HepG2 (cell line): ENCODE measurements around the gene VEGFB. TPM values are rescaled to one million over a fixed set of nuclear protein-coding genes. Genes with fewer than 3 reads are reported as not detected.

ENCODE experiments used
- ATAC-seq: fragments of 200-7000 bp; cut with Tn5 transposase; 3 replicates; pipeline ENCODE4 v1.9.1; 2020; ENCODE audit warnings: mild to moderate bottlenecking, moderate library complexity
- BruUV-seq: library from RNA; stranded (reverse); fragments of 400-500 nt; replicated peaks from 2 replicates; lab custom pipeline; 2021; lab: Mats Ljungman, UMichigan
- CTCF ChIA-PET: fragments of 300-600 bp; formaldehyde crosslinking; extraction: SDS; loops from one replicate; lab custom pipeline; 2021; ENCODE audit warnings: low total read pairs, inconsistent platforms, low intra/inter-chr PET ratio; lab: Yijun Ruan, JAX
- POLR2A ChIA-PET: fragments of 350-600 bp; sonication (Branson Sonifier 250); formaldehyde crosslinking; loops from one replicate; lab custom pipeline; 2020; ENCODE audit warnings: antibody characterized with exemption, inconsistent platforms; lab: Yijun Ruan, JAX
- DNase-seq: peaks from one replicate; pipeline ENCODE4 v3.0.0-alpha.2; 2015; ENCODE audit warnings: low spot score
- FAIRE-seq: peaks from 3 replicates; lab custom pipeline; 2011; peaks lifted over from hg19 to GRCh38; lab: Jason Lieb, UNC
- H2AFZ ChIP-seq: one replicate; pipeline ENCODE4 v1.6.1; 2011; ENCODE audit warnings: low read length, inconsistent platforms
- H3K27ac ChIP-seq: fragments of 300-600 bp; 3 replicates; pipeline ENCODE4 v1.8.0; 2011; ENCODE audit warnings: mixed run types, mild to moderate bottlenecking, mixed read lengths, low read length, inconsistent platforms; ENCODE audit not compliant: insufficient read depth; ENCODE audit errors: extremely low read length
- H3K27me3 ChIP-seq, 2 experiments: fragments of 200-600 bp in 1 of 2; 2 replicates in 1 of 2; 3 replicates in 1 of 2; pipeline versions ENCODE4 v1.6.0 to v1.8.0; 2011; ENCODE audit warnings: low read length in 2 of 2, mild to moderate bottlenecking in 2 of 2, moderate library complexity in 2 of 2, inconsistent platforms in 1 of 2; ENCODE audit not compliant: insufficient read depth in 2 of 2, control insufficient read depth in 1 of 2
- H3K36me3 ChIP-seq, 2 experiments: fragments of 200-600 bp in 1 of 2; replicated peaks in 1 of 2; 2 replicates in 1 of 2; 3 replicates in 1 of 2; pipeline versions ENCODE4 v1.5.1 to v1.8.0; 2011; ENCODE audit warnings: low read length in 2 of 2, inconsistent platforms in 1 of 2; ENCODE audit not compliant: insufficient read depth in 2 of 2, control insufficient read depth in 1 of 2
- H3K4me1 ChIP-seq: 2 replicates; pipeline ENCODE4 v1.5.1; 2012; ENCODE audit warnings: low read length, inconsistent platforms; ENCODE audit not compliant: insufficient read depth
- H3K4me2 ChIP-seq: 2 replicates; pipeline ENCODE4 v1.6.0; 2011; ENCODE audit warnings: low read depth, low read length, inconsistent platforms
- H3K4me3 ChIP-seq, 3 experiments: fragments of 200-600 bp in 1 of 3; sonication (generic), shearing (Covaris generic) in 1 of 3; replicated peaks in 1 of 3; 2 replicates each; pipeline ENCODE4 v1.5.1; 2011 to 2016; ENCODE audit warnings: low read length in 3 of 3, inconsistent platforms in 2 of 3, low read depth in 2 of 3, mild to moderate bottlenecking in 2 of 3, control low read depth in 1 of 3, mixed read lengths in 1 of 3; ENCODE audit not compliant: insufficient read depth in 1 of 3
- H3K79me2 ChIP-seq: one replicate; pipeline ENCODE4 v1.6.1; 2011; ENCODE audit warnings: low read length, inconsistent platforms; ENCODE audit not compliant: insufficient read depth
- H3K9ac ChIP-seq: 2 replicates; pipeline ENCODE4 v1.6.0; 2011; ENCODE audit warnings: mild to moderate bottlenecking, low read depth, low read length, inconsistent platforms; ENCODE audit not compliant: insufficient read depth
- H3K9me3 ChIP-seq: 2 replicates; pipeline ENCODE4 v1.5.1; 2012; ENCODE audit warnings: mild to moderate bottlenecking, low read length
- H4K20me1 ChIP-seq: 2 replicates; pipeline ENCODE4 v1.6.0; 2011; ENCODE audit warnings: inconsistent platforms, mild to moderate bottlenecking, low read length, moderate library complexity; ENCODE audit not compliant: insufficient read depth
- BRCA1 ChIP-seq: sonication (generic); formaldehyde crosslinking; IDR thresholded peaks from 2 replicates; pipeline ENCODE4 v1.4.0; 2020; ENCODE audit warnings: missing genetic modification reagents
- CENPT ChIP-seq: sonication (generic); formaldehyde crosslinking; IDR thresholded peaks from 2 replicates; pipeline ENCODE4 v1.8.0; 2022; ENCODE audit warnings: low read depth, mild to moderate bottlenecking, moderate library complexity, missing genetic modification reagents
- FOSL2 ChIP-seq: sonication (generic); formaldehyde crosslinking; IDR thresholded peaks from 2 replicates; pipeline ENCODE4 v1.4.0; 2020; ENCODE audit warnings: missing genetic modification reagents
- JUN ChIP-seq: sonication (generic); formaldehyde crosslinking; IDR thresholded peaks from 2 replicates; pipeline ENCODE4 v1.4.0; 2020; ENCODE audit warnings: mild to moderate bottlenecking, missing genetic modification reagents
- MEIS1 ChIP-seq: sonication (generic); formaldehyde crosslinking; IDR thresholded peaks from 2 replicates; pipeline ENCODE4 v1.9.0; 2021; ENCODE audit warnings: mild to moderate bottlenecking, missing genetic modification reagents, moderate library complexity, borderline replicate concordance
- PAX8 ChIP-seq: sonication (generic); formaldehyde crosslinking; IDR thresholded peaks from 2 replicates; pipeline ENCODE4 v1.8.0; 2022; ENCODE audit warnings: mild to moderate bottlenecking, missing genetic modification reagents, borderline replicate concordance
- PHB2 ChIP-seq: fragments of 450-650 bp; IDR thresholded peaks from 2 replicates; pipeline ENCODE4 v1.6.1; 2018; ENCODE audit not compliant: partially characterized antibody
- ZNF616 ChIP-seq: sonication (generic); formaldehyde crosslinking; IDR thresholded peaks from 2 replicates; pipeline ENCODE4 v1.5.0; 2020; ENCODE audit warnings: low read depth, mild to moderate bottlenecking, missing genetic modification reagents
- ZNF761 ChIP-seq: sonication (generic); formaldehyde crosslinking; conservative IDR thresholded peaks from 2 replicates; pipeline ENCODE4 v1.4.0; 2020; ENCODE audit warnings: mild to moderate bottlenecking, missing genetic modification reagents
- ZXDC ChIP-seq: sonication (generic); formaldehyde crosslinking; IDR thresholded peaks from 2 replicates; pipeline ENCODE4 v1.5.0; 2020; ENCODE audit warnings: mild to moderate bottlenecking, missing genetic modification reagents
- WGBS: methylation state at CpG from one replicate; pipeline ENCODE4 v1.1.6; 2017; ENCODE audit warnings: low lambda C conversion rate; 5-methylcytosine and 5-hydroxymethylcytosine counted together
- in situ Hi-C: cut with HindIII; loops from 2 replicates; pipeline ENCODE4 v1.10.0; 2017; ENCODE audit warnings: low pct_unique_long_range_greater_than_20kb; ENCODE audit not compliant: extremely low pct_ligation_motif_present
- intact Hi-C: fragments of 100-400 bp; cut with micrococcal nuclease; formaldehyde crosslinking; loops from one replicate; pipeline ENCODE4 v1.10.0; 2022; ENCODE audit not compliant: unreplicated experiment
- polyA plus RNA-seq, 8 experiments: library from polyadenylated mRNA; depleted of rRNA in 3 of 8; stranded (reverse) in 7 of 8; unstranded in 1 of 8; fragments of >200 nt; fragmentation: Illumina TruSeq in 4 of 8; extraction: Trizol in 4 of 8; gene quantifications; 2 replicates each; pipeline versions ENCODE4 v1.2.1 to v1.2.3, GENCODE V29; 2011 to 2016; ENCODE audit warnings: low read depth in 4 of 8, missing spikeins in 1 of 8, mixed read lengths in 1 of 8; ENCODE audit not compliant: insufficient read depth in 1 of 8
- total RNA-seq, 5 experiments: library from RNA; depleted of rRNA; stranded (reverse); fragments of >200 nt; fragmentation: Illumina TruSeq; extraction: Trizol; gene quantifications; 2 replicates each; pipeline ENCODE4 v1.2.3, GENCODE V29; 2016; ENCODE audit warnings: low read depth in 1 of 5
- TF ChIP-seq, protein P1 (sequence below): sonication (generic); formaldehyde crosslinking; IDR thresholded peaks from 2 replicates; pipeline ENCODE4 v1.4.0; 2020; ENCODE audit warnings: mild to moderate bottlenecking, missing genetic modification reagents
- TF ChIP-seq, protein P2 (sequence below): sonication (generic); formaldehyde crosslinking; IDR thresholded peaks from 2 replicates; pipeline ENCODE4 v1.4.0; 2020; ENCODE audit warnings: mild to moderate bottlenecking, missing genetic modification reagents, borderline replicate concordance

Gene VEGFB
- total and polyA plus RNA-seq, 2 of the 13 experiments (the other 11 are each of a cell fraction or from before 2014, with no cell fraction given) = 9.0 to 11.3 TPM

DNA sequence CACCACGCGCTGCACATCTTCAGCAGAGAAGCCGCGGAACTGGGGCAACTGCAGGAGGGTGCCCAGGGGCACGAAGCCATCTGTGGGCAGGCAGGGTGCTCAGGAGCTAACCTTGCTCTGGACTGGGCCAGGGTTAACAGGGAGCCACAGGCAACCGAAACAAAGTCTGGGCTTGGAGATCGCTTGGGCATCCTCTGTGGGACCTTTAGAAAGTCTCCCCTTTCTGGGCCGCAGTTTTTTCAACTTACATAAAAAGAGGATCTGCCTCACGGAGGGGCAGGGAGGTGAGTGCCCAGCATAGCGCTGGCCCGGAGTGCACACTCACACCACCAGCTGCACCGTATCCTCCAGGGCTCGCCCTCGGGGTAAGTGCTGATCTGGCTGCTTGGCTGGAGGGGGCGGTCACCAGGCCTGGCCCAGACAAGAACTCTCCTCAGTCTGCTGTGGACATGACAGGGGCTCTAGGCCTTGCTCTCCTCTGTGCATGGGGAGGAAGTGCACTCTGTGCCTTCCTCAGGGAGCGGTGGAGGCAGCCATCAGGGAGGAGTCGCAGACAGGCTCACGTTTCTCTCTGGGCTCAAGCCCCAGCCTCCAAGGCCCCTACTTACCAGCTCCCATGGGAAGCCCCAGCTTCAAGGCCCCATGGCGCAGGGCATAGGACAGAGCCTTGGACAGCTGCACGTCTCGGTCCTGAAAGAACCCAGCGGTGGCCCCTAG lies 9.3 kb upstream of the VEGFB start (continued):
- TF ChIP-seq MEIS1 (no peak), ZNF616 (CRISPR knock-in tag) (0 out of 2 replicates have a peak, but pooled peaks have one; percentile 39), BRCA1 (CRISPR knock-in tag) (no peak), CENPT (peak; percentile 7; the same call in 1 of the 2 replicates)
- TF ChIP-seq, protein P1, sequence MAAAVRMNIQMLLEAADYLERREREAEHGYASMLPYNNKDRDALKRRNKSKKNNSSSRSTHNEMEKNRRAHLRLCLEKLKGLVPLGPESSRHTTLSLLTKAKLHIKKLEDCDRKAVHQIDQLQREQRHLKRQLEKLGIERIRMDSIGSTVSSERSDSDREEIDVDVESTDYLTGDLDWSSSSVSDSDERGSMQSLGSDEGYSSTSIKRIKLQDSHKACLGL (CRISPR knock-in tag) = no peak

- H3K9me3 ChIP-seq = no peaks in the 10 kb centered on the region
- intact Hi-C loops = no loop called here
- peaks cover 0 to 3% of the 10 kb centered on the region in 2 experiments; a peak in 2 of 5 replicates for H3K36me3 ChIP-seq
- peak; percentile 78 for ATAC-seq
- H3K79me2 ChIP-seq = no peaks in the 10 kb centered on the region
- H3K4me1 ChIP-seq = peaks cover 34% of the 10 kb centered on the region
- H3K27me3 ChIP-seq = no peaks in the 10 kb centered on the region
- no peak within 1 kb of the TSS for H2AFZ ChIP-seq
- 0% methylated on average over 1 of the region's 54 CpGs for WGBS
- H3K27ac ChIP-seq = peak within 1 kb of the TSS; percentile 56
- H4K20me1 ChIP-seq = no peaks in the 10 kb centered on the region
- TSS peak; percentile 62 for BruUV-seq
- peak within 1 kb of the TSS; percentile 78 to 96 (median 82) for H3K4me3 ChIP-seq
- ChIA-PET CTCF (no interaction called here), POLR2A (interaction anchor here (1.0 to 3.3 kb wide), 15 partner anchors 8 to 218 kb away, joined by 3 to 27 read pairs (median 7); partner anchors contain the start of genes ESRRA, FKBP2, PPP1R14B and PRDX5)
- FAIRE-seq = no peak
- peak; percentile 77 for DNase-seq
- H3K4me2 ChIP-seq = peak within 1 kb of the TSS; percentile 96
- in situ Hi-C loops = no loop called here
- H3K9ac ChIP-seq = peak within 1 kb of the TSS; percentile 77
- TF ChIP-seq ZXDC (CRISPR knock-in tag) = no peak
- TF ChIP-seq JUN = no peak
- no peak for TF ChIP-seq PHB2
- TF ChIP-seq, protein P2, sequence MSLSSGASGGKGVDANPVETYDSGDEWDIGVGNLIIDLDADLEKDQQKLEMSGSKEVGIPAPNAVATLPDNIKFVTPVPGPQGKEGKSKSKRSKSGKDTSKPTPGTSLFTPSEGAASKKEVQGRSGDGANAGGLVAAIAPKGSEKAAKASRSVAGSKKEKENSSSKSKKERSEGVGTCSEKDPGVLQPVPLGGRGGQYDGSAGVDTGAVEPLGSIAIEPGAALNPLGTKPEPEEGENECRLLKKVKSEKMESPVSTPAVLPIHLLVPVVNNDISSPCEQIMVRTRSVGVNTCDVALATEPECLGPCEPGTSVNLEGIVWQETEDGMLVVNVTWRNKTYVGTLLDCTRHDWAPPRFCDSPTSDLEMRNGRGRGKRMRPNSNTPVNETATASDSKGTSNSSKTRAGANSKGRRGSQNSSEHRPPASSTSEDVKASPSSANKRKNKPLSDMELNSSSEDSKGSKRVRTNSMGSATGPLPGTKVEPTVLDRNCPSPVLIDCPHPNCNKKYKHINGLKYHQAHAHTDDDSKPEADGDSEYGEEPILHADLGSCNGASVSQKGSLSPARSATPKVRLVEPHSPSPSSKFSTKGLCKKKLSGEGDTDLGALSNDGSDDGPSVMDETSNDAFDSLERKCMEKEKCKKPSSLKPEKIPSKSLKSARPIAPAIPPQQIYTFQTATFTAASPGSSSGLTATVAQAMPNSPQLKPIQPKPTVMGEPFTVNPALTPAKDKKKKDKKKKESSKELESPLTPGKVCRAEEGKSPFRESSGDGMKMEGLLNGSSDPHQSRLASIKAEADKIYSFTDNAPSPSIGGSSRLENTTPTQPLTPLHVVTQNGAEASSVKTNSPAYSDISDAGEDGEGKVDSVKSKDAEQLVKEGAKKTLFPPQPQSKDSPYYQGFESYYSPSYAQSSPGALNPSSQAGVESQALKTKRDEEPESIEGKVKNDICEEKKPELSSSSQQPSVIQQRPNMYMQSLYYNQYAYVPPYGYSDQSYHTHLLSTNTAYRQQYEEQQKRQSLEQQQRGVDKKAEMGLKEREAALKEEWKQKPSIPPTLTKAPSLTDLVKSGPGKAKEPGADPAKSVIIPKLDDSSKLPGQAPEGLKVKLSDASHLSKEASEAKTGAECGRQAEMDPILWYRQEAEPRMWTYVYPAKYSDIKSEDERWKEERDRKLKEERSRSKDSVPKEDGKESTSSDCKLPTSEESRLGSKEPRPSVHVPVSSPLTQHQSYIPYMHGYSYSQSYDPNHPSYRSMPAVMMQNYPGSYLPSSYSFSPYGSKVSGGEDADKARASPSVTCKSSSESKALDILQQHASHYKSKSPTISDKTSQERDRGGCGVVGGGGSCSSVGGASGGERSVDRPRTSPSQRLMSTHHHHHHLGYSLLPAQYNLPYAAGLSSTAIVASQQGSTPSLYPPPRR (CRISPR knock-in tag) = no peak
- no peak for TF ChIP-seq ZNF761 (CRISPR knock-in tag)
- no peak for TF ChIP-seq PAX8 (CRISPR knock-in tag)
- 0 out of 2 replicates have a peak, but pooled peaks have one; percentile 17 for TF ChIP-seq FOSL2 (CRISPR knock-in tag)
Observed at GRCh38 chr11:64225608-64226506, 8.5 kb upstream of the VEGFB start, which contains the start of the genes NUDT22 and TRPT1. Gene NUDT22, plus strand, starts transcription at chr11:64226274. Its CDS starts 379 bp downstream, at chr11:64226653. Gene TRPT1, minus strand, starts transcription at chr11:64226186. Its CDS starts 326 bp downstream, at chr11:64225860.
